Osteocyte (in vitro differentiated cells): Measurements from ENCODE around the gene KCTD19. TPM values are rescaled to one million over a fixed set of nuclear protein-coding genes. Genes with fewer than 3 reads are reported as not detected.
"Not testable (repeated sequence)": the region's sequence is repeated elsewhere in the genome, so short reads cannot be mapped to it uniquely, and the experiment has no call there.

ENCODE experiments used
- DNase-seq: peaks from one replicate; pipeline ENCODE4 v3.0.0; 2021; ENCODE audit warnings: mixed read lengths; ENCODE audit not compliant: unreplicated experiment; ENCODE audit errors: extremely low spot score
- H3K27ac Mint-ChIP-seq: one replicate; pipeline ENCODE4 v1.8.0; 2021; ENCODE audit warnings: mild to moderate bottlenecking, mixed read lengths; ENCODE audit not compliant: unreplicated experiment
- H3K27me3 Mint-ChIP-seq: one replicate; pipeline ENCODE4 v1.8.0; 2021; ENCODE audit warnings: mixed read lengths; ENCODE audit not compliant: unreplicated experiment
- H3K36me3 Mint-ChIP-seq: one replicate; pipeline ENCODE4 v1.8.0; 2021; ENCODE audit warnings: mixed read lengths; ENCODE audit not compliant: unreplicated experiment
- H3K4me1 Mint-ChIP-seq: one replicate; pipeline ENCODE4 v1.8.0; 2021; ENCODE audit warnings: mixed read lengths; ENCODE audit not compliant: unreplicated experiment
- H3K4me3 Mint-ChIP-seq: one replicate; pipeline ENCODE4 v1.8.0; 2021; ENCODE audit warnings: mild to moderate bottlenecking, moderate library complexity, mixed read lengths; ENCODE audit not compliant: unreplicated experiment
- H3K9me3 Mint-ChIP-seq: one replicate; pipeline ENCODE4 v1.8.0; 2021; ENCODE audit warnings: mixed read lengths; ENCODE audit not compliant: unreplicated experiment
- total RNA-seq: library from RNA; stranded (reverse); gene quantifications from 2 replicates; pipeline ENCODE4 v1.2.1, GENCODE V29; 2021
- TF ChIP-seq, protein P1 (sequence below): fragments of 200-600 bp; sonication (generic); IDR thresholded peaks from 2 replicates; pipeline ENCODE4 v1.5.0; 2021; ENCODE audit warnings: antibody characterized with exemption, mild to moderate bottlenecking, moderate library complexity

Gene KCTD19
- total RNA-seq, 1 donor from 2014 or later = not detected

- DNase-seq = no peak
- Mint-ChIP-seq H3K36me3 (no peaks in the 10 kb centered on the region), H3K27ac (no peak overlapping the region), H3K4me1 (no peaks in the 10 kb centered on the region), H3K27me3 (peaks cover 65% of the 10 kb centered on the region), H3K9me3 (no peaks in the 10 kb centered on the region), H3K4me3 (no peak overlapping the region)
- TF ChIP-seq, protein P1, sequence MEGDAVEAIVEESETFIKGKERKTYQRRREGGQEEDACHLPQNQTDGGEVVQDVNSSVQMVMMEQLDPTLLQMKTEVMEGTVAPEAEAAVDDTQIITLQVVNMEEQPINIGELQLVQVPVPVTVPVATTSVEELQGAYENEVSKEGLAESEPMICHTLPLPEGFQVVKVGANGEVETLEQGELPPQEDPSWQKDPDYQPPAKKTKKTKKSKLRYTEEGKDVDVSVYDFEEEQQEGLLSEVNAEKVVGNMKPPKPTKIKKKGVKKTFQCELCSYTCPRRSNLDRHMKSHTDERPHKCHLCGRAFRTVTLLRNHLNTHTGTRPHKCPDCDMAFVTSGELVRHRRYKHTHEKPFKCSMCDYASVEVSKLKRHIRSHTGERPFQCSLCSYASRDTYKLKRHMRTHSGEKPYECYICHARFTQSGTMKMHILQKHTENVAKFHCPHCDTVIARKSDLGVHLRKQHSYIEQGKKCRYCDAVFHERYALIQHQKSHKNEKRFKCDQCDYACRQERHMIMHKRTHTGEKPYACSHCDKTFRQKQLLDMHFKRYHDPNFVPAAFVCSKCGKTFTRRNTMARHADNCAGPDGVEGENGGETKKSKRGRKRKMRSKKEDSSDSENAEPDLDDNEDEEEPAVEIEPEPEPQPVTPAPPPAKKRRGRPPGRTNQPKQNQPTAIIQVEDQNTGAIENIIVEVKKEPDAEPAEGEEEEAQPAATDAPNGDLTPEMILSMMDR = no peak
These were observed 34.5 kb upstream of the KCTD19 start for GRCh38 chr16:67361038-67361437.

GRCh38 chr16:67359540-67360269, 33.2 kb upstream of the KCTD19 start:
- not testable (repeated sequence) for H3K27ac Mint-ChIP-seq, DNase-seq, H3K9me3 Mint-ChIP-seq, H3K4me3 Mint-ChIP-seq, H3K36me3 Mint-ChIP-seq, H3K4me1 Mint-ChIP-seq
- peaks cover 63% of the 10 kb centered on the region for H3K27me3 Mint-ChIP-seq

DNA sequence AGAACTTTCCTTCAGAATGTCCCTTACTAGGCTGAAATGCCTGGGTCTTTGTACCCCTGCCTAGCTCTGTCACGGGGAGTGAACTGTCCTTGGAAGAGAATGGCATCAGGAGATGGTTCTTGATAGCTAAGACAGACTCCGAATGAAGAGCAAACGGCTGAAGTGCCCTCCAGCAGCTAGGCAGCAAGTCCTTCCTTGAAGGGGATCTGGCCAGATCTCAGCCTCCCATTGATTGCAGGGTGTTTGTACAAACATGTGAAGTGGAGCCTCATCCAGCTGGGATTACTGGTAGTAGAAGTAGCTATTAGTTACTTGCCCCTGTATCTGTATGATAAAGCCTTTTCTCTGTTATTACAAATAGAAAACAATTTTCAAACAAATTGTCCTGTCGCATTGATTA, 31.0 kb upstream of the KCTD19 start:
- DNase-seq = no peak
- H3K9me3 Mint-ChIP-seq = no peaks in the 10 kb centered on the region
- no peak overlapping the region for H3K27ac Mint-ChIP-seq
- TF ChIP-seq, protein P1 = no peak
- H3K36me3 Mint-ChIP-seq = no peaks in the 10 kb centered on the region
- H3K27me3 Mint-ChIP-seq = peaks cover 57% of the 10 kb centered on the region
- H3K4me3 Mint-ChIP-seq = no peak overlapping the region
- no peaks in the 10 kb centered on the region for H3K4me1 Mint-ChIP-seq

DNA sequence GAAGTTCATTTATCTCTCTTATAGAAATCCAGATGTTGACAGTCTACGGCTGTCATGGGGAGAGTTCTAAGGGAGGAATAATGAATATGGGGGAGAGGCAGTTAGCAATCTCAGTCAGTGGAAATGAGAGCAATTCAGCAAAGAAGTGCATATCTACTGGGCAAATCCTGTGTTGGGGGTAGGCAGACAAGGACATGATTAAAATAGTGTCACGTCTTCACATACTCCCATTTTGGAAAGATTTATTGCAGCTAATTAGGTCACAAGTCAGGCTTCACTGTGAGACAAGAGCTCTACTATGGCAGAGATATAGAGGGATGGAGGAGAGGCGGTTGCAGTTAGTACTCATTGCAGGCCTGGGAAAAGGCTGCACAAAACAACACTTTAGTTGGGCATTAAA, 29.9 kb upstream of the KCTD19 start:
- TF ChIP-seq, protein P1 = no peak
- Mint-ChIP-seq H3K36me3 (no peaks in the 10 kb centered on the region), H3K27me3 (peaks cover 60% of the 10 kb centered on the region), H3K4me1 (no peaks in the 10 kb centered on the region), H3K4me3 (no peak overlapping the region), H3K9me3 (no peaks in the 10 kb centered on the region), H3K27ac (no peak overlapping the region)
- DNase-seq = no peak

DNA sequence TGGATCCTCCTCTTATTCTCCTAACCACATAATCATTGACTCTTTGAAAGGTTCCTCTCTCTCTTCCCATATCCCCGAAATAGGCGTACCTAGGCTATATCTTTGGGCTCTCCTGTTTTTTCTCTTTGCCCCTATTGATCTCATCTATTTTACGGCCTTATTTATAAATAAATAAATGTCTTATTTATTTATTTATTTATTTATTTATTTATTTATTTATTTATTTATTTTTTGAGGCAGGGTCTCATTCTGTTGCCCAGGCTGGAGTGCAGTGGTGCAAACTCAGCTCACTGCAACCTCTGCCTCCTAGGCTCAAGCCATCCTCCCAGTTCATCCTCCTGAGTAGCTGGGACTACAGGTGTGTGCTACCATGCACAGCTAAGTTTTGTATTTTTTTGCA, 25.9 kb upstream of the KCTD19 start:
- H3K36me3 Mint-ChIP-seq, H3K4me3 Mint-ChIP-seq, H3K9me3 Mint-ChIP-seq, H3K27ac Mint-ChIP-seq, DNase-seq, H3K4me1 Mint-ChIP-seq: not testable (repeated sequence)
- peaks cover 52% of the 10 kb centered on the region for H3K27me3 Mint-ChIP-seq

GRCh38 chr16:67350324-67350723, 23.8 kb upstream of the KCTD19 start:
- no peaks in the 10 kb centered on the region for H3K9me3 Mint-ChIP-seq
- no peak for DNase-seq
- no peaks in the 10 kb centered on the region for H3K36me3 Mint-ChIP-seq
- TF ChIP-seq, protein P1 = no peak
- H3K27ac Mint-ChIP-seq = no peak overlapping the region
- no peaks in the 10 kb centered on the region for H3K4me1 Mint-ChIP-seq
- no peak overlapping the region for H3K4me3 Mint-ChIP-seq
- peaks cover 44% of the 10 kb centered on the region for H3K27me3 Mint-ChIP-seq
